A549 treated with RU486 at 1 μM for 4 hours (cell line): Measurements from ENCODE around the gene OR6J1. TPM values are rescaled to one million over a fixed set of nuclear protein-coding genes. Genes with fewer than 3 reads are reported as not detected.

Experiments used
- total RNA-seq: library from RNA; stranded (reverse); fragments of 200-300 nt; extraction: Qiagen RNA extraction; gene quantifications from 5 replicates; pipeline ENCODE4 v1.2.3, GENCODE V29; 2022; ENCODE audit warnings: low read depth

The OR6J1 gene
- not detected in 5 replicates for total RNA-seq

GRCh38 chr14:22644305-22644635 lies at the start of gene OR6J1:
Gene OR6J1, minus strand, starts transcription at chr14:22644352. Its CDS starts 9,541 bp downstream, at chr14:22634811.

GRCh38 chr14:22598099-22598895 lies 45.9 kb downstream of the OR6J1 start, which contains the start of gene ABHD4:
Gene ABHD4, plus strand, starts transcription at chr14:22598300. Its CDS starts 7 bp downstream, at chr14:22598307.

GRCh38 chr14:22589096-22589839 lies 54.9 kb downstream of the OR6J1 start, which contains the start of gene DAD1:
Gene DAD1, minus strand, starts transcription at chr14:22589224. Its CDS starts 67 bp downstream, at chr14:22589157.

Other genes with a start within 250 kb of the OR6J1 start
- gene DAD1, start 55.1 kb downstream of the OR6J1 start, total RNA-seq = 284 to 364 TPM (median 345 TPM) in 5 replicates
- gene ABHD4, start 46.1 kb downstream of the OR6J1 start, total RNA-seq = 51.3 to 54.2 TPM (median 53.2 TPM) in 5 replicates
- gene OXA1L, start 122.3 kb upstream of the OR6J1 start, total RNA-seq = 147 to 168 TPM (median 162 TPM) in 5 replicates
- 10.1 to 16.0 TPM (median 14.5 TPM) in 5 replicates for gene SLC7A7, start 171.1 kb upstream of the OR6J1 start, total RNA-seq
- 149 to 241 TPM (median 211 TPM) in 5 replicates for gene MRPL52, start 185.5 kb upstream of the OR6J1 start, total RNA-seq
- 0.37 to 0.94 TPM (median 0.74 TPM) in 5 replicates for gene MMP14, start 192.2 kb upstream of the OR6J1 start, total RNA-seq
- 59.9 to 82.8 TPM (median 72.1 TPM) in 5 replicates for gene LRP10, start 227.4 kb upstream of the OR6J1 start, total RNA-seq
- gene REM2, start 238.9 kb upstream of the OR6J1 start, total RNA-seq = 0.22 to 0.46 TPM (median 0.37 TPM) in 5 replicates